MCF 10A (cell line): ENCODE measurements around the gene SLC39A10. TPM values are rescaled to one million over a fixed set of nuclear protein-coding genes. Genes with fewer than 3 reads are reported as not detected.

Experiments
- BruUV-seq: library from RNA; stranded (reverse); fragments of 400-500 nt; replicated peaks from 2 replicates; lab custom pipeline; 2021; lab: Mats Ljungman, UMichigan
- CTCF ChIA-PET: fragments of 300-600 bp; sonication (Branson Sonifier 250); formaldehyde crosslinking; extraction: SDS; loops from one replicate; lab custom pipeline; 2021; ENCODE audit warnings: antibody characterized with exemption, inconsistent platforms; lab: Yijun Ruan, JAX
- POLR2A ChIA-PET: fragments of 300-600, 350-650 bp; sonication (Branson Sonifier 250); formaldehyde crosslinking; extraction: SDS; loops from one replicate; lab custom pipeline; 2020; ENCODE audit warnings: antibody characterized with exemption, inconsistent platforms; lab: Yijun Ruan, JAX
- DNase-seq: peaks from one replicate; pipeline ENCODE4 v3.0.0-alpha.2; 2018; ENCODE audit not compliant: unreplicated experiment
- H3K27ac Mint-ChIP-seq: one replicate; pipeline ENCODE4 v1.8.0; 2022; ENCODE audit warnings: mild to moderate bottlenecking, low read depth, mixed read lengths; ENCODE audit not compliant: unreplicated experiment
- H3K27me3 Mint-ChIP-seq: one replicate; pipeline ENCODE4 v1.8.0; 2022; ENCODE audit warnings: mixed read lengths; ENCODE audit not compliant: insufficient read depth, unreplicated experiment
- H3K36me3 Mint-ChIP-seq: one replicate; pipeline ENCODE4 v1.8.0; 2022; ENCODE audit warnings: mild to moderate bottlenecking, moderate library complexity, mixed read lengths; ENCODE audit not compliant: insufficient read depth, unreplicated experiment
- H3K4me1 Mint-ChIP-seq: one replicate; pipeline ENCODE4 v1.8.0; 2022; ENCODE audit warnings: mixed read lengths; ENCODE audit not compliant: insufficient read depth, unreplicated experiment
- H3K4me3 Mint-ChIP-seq: one replicate; pipeline ENCODE4 v1.8.0; 2022; ENCODE audit warnings: mild to moderate bottlenecking, moderate library complexity, mixed read lengths; ENCODE audit not compliant: unreplicated experiment
- H3K9me3 Mint-ChIP-seq: one replicate; pipeline ENCODE4 v1.8.0; 2022; ENCODE audit warnings: mixed read lengths; ENCODE audit not compliant: unreplicated experiment
- intact Hi-C: fragments of 100-400 bp; cut with micrococcal nuclease; formaldehyde crosslinking; loops from 2 replicates; pipeline ENCODE4 v1.14.1; 2022
- total RNA-seq: library from RNA; stranded (reverse); gene quantifications from 2 replicates; pipeline ENCODE4 v1.2.3, GENCODE V29; 2022
- TF ChIP-seq, protein P1 (sequence below): fragments of 200-600 bp; IDR thresholded peaks from one replicate; pipeline ENCODE4 v1.8.0; 2022; ENCODE audit warnings: antibody characterized with exemption, mild to moderate bottlenecking; ENCODE audit not compliant: unreplicated experiment

The SLC39A10 gene
- total RNA-seq, 1 experiment from 2014 or later, result 59.8 TPM

DNA sequence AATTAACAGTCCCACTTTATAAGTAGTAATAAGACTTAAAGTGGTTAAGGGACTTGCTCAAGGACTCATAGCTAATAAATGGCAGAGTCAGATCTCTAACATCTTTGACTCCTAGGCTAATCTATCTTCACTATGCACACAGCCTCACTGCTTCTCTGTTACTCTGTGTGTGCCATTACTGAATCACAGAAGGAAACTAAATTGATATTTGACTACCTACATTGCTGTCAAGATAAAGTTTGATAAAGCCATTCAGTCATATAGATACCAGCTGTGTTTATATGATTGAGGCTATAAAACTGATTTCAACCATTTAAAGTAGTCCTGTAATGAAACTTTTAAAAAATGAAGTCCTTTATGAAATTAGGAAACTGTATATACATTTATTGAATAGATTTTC is 10.9 kb downstream of the SLC39A10 start:
- Mint-ChIP-seq H3K4me1 (peaks cover 8% of the 10 kb centered on the region), H3K36me3 (no peaks in the 10 kb centered on the region), H3K27ac (no peak overlapping the region), H3K4me3 (no peak overlapping the region), H3K27me3 (no peaks in the 10 kb centered on the region), H3K9me3 (no peaks in the 10 kb centered on the region)
- no TSS peak for BruUV-seq
- CTCF ChIA-PET, result interaction anchor here (6.0 kb wide), 1 partner anchor 400 kb away, joined by 32 read pairs; the partner anchor contains the start of gene DNAH7
- DNase-seq, result no peak
- TF ChIP-seq, protein P1, sequence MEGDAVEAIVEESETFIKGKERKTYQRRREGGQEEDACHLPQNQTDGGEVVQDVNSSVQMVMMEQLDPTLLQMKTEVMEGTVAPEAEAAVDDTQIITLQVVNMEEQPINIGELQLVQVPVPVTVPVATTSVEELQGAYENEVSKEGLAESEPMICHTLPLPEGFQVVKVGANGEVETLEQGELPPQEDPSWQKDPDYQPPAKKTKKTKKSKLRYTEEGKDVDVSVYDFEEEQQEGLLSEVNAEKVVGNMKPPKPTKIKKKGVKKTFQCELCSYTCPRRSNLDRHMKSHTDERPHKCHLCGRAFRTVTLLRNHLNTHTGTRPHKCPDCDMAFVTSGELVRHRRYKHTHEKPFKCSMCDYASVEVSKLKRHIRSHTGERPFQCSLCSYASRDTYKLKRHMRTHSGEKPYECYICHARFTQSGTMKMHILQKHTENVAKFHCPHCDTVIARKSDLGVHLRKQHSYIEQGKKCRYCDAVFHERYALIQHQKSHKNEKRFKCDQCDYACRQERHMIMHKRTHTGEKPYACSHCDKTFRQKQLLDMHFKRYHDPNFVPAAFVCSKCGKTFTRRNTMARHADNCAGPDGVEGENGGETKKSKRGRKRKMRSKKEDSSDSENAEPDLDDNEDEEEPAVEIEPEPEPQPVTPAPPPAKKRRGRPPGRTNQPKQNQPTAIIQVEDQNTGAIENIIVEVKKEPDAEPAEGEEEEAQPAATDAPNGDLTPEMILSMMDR, result no peak
- intact Hi-C loops, result no loop called here
- POLR2A ChIA-PET, result interaction anchor here (0.6 to 2.1 kb wide), 4 partner anchors 8 to 264 kb away, joined by 3 to 5 read pairs (median 4); partner anchors contain the start of gene SLC39A10

DNA sequence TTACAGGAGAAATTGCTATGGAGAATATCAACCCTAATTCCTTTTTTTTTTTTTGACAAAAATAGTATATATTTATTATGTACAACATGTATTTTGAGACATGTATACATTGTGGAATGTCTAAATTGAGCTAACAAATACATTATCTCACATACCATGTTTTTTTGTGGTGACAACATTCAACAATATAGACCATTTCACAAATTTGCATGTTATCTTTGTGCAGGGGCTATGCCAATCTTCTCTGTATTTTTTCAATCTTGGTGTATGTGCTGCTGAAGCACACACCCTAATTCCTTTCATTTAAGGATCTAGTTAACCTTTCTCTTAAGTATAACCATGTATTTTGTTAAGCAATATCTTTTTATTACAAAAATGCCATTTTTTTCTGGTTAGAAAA is 13.2 kb downstream of the SLC39A10 start:
- TF ChIP-seq, protein P1, result no peak
- no TSS peak for BruUV-seq
- H3K4me3 Mint-ChIP-seq, result no peak overlapping the region
- H3K27me3 Mint-ChIP-seq, result no peaks in the 10 kb centered on the region
- ChIA-PET POLR2A (interaction anchor here (1.5 kb wide), 1 partner anchor 13 kb away, joined by 4 read pairs; the partner anchor contains the start of gene SLC39A10), CTCF (interaction anchor here (0.9 to 2.0 kb wide), 2 partner anchors 10 to 351 kb away, joined by 3 to 15 read pairs; no protein-coding TSS in a partner anchor)
- peaks cover 6% of the 10 kb centered on the region for H3K36me3 Mint-ChIP-seq
- no peaks in the 10 kb centered on the region for H3K9me3 Mint-ChIP-seq
- DNase-seq, result no peak
- no peak overlapping the region for H3K27ac Mint-ChIP-seq
- H3K4me1 Mint-ChIP-seq, result peaks cover 14% of the 10 kb centered on the region
- intact Hi-C loops, result no loop called here

DNA sequence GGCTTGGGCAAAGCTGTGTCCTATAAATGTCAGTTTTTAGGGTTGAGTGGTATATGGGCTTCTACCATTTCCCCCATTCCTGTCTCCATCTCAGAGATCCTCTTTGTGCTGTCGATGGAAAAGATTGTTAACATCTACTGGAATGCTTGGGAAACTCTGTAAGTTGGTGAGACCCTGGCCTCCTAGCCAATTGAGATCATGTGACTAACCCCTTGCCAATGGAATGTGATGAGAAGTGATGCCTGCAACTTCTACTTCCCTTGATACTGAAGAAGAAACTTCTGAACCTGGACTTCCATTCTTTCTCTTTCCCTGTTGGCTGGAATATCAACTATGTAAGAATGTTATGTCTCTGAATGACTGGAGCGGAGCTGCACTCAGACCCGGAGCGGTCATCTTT is 14.5 kb downstream of the SLC39A10 start:
- BruUV-seq, result no TSS peak
- TF ChIP-seq, protein P1, result no peak
- H3K4me3 Mint-ChIP-seq, result no peak overlapping the region
- intact Hi-C loops, result loop anchor here (1.0 kb wide), 1 partner anchor 32 kb away; no protein-coding TSS in a partner anchor
- POLR2A ChIA-PET, result interaction anchor here (0.8 to 1.6 kb wide), 3 partner anchors 11 to 266 kb away, joined by 3 to 5 read pairs (median 4); partner anchors contain the start of gene SLC39A10
- peaks cover 10% of the 10 kb centered on the region for H3K4me1 Mint-ChIP-seq
- CTCF ChIA-PET, result interaction anchor here (0.6 to 1.9 kb wide), 5 partner anchors 11 to 1673 kb away, joined by 3 to 8 read pairs (median 5); no protein-coding TSS in a partner anchor
- no peaks in the 10 kb centered on the region for H3K27me3 Mint-ChIP-seq
- peaks cover 6% of the 10 kb centered on the region for H3K36me3 Mint-ChIP-seq
- DNase-seq, result no peak
- H3K27ac Mint-ChIP-seq, result no peak overlapping the region
- no peaks in the 10 kb centered on the region for H3K9me3 Mint-ChIP-seq

DNA sequence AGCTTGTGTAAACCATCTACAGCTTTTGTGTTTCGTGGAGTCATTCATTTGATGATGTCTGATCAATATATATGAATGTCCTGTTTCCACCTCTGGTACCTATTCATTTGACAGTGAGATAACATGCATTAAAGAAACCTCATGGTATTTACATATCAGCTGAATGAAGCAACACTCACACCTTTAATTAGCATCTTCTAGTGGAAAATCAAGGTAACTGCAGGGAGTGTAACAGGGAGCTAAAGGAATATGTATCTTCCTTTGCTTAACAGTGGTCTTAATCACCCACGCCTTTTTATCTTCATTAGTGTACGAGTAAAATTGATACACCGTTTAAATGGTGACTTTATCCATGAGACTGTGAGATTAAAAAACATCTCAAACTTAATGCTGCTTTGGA is 15.6 kb downstream of the SLC39A10 start:
- peak; percentile 13 for DNase-seq
- H3K4me3 Mint-ChIP-seq, result no peak overlapping the region
- CTCF ChIA-PET, result interaction anchor here (0.7 to 1.9 kb wide), 7 partner anchors 8 to 394 kb away, joined by 3 to 8 read pairs (median 6); no protein-coding TSS in a partner anchor
- H3K27ac Mint-ChIP-seq, result no peak overlapping the region
- TF ChIP-seq, protein P1, result peak; percentile 21
- POLR2A ChIA-PET, result interaction anchor here (1.6 to 2.0 kb wide), 2 partner anchors 13 to 15 kb away, joined by 5 to 9 read pairs; partner anchors contain the start of gene SLC39A10
- no peaks in the 10 kb centered on the region for H3K27me3 Mint-ChIP-seq
- H3K9me3 Mint-ChIP-seq, result no peaks in the 10 kb centered on the region
- H3K4me1 Mint-ChIP-seq, result peaks cover 10% of the 10 kb centered on the region
- no TSS peak for BruUV-seq
- intact Hi-C loops, result no loop called here
- peaks cover 6% of the 10 kb centered on the region for H3K36me3 Mint-ChIP-seq
